ENCODE results near the gene SPDYE17. TPM values are rescaled to one million over a fixed set of nuclear protein-coding genes. Genes with fewer than 3 reads are reported as not detected.
"Not testable (repeated sequence)": the region's sequence is repeated elsewhere in the genome, so short reads cannot be mapped to it uniquely, and the experiment has no call there.

Gene SPDYE17
- total RNA-seq: not detected in 2 replicates

- H3K27me3 Mint-ChIP-seq; H3K36me3 Mint-ChIP-seq (ENCODE audit: low read depth); H3K9me3 Mint-ChIP-seq; intact Hi-C loops (cut with micrococcal nuclease); H3K4me1 Mint-ChIP-seq; H3K4me3 Mint-ChIP-seq; H3K27ac Mint-ChIP-seq; DNase-seq: not testable (repeated sequence)
These were observed at the start of gene SPDYE17 for GRCh38 chr7:77032261-77032660. TSS of gene SPDYE17 (minus strand) at chr7:77032361. CDS start at chr7:77030570, 1,791 bp downstream.

- intact Hi-C loops (cut with micrococcal nuclease); H3K4me3 Mint-ChIP-seq; H3K27me3 Mint-ChIP-seq; H3K36me3 Mint-ChIP-seq (ENCODE audit: low read depth); DNase-seq; H3K9me3 Mint-ChIP-seq; H3K4me1 Mint-ChIP-seq; H3K27ac Mint-ChIP-seq: not testable (repeated sequence)
These were observed 48.1 kb upstream of the SPDYE17 start for GRCh38 chr7:77080236-77080635.

GRCh38 chr7:77079624-77080023 is 47.5 kb upstream of the SPDYE17 start:
- H3K27me3 Mint-ChIP-seq; DNase-seq; H3K4me1 Mint-ChIP-seq; intact Hi-C loops (cut with micrococcal nuclease); H3K4me3 Mint-ChIP-seq; H3K27ac Mint-ChIP-seq; H3K9me3 Mint-ChIP-seq: not testable (repeated sequence)
- peaks cover 10% of the 10 kb centered on the region for H3K36me3 Mint-ChIP-seq (ENCODE audit: low read depth)

- H3K27ac Mint-ChIP-seq; DNase-seq; H3K27me3 Mint-ChIP-seq; H3K9me3 Mint-ChIP-seq; H3K4me3 Mint-ChIP-seq; H3K4me1 Mint-ChIP-seq; intact Hi-C loops (cut with micrococcal nuclease): not testable (repeated sequence)
- peaks cover 15% of the 10 kb centered on the region for H3K36me3 Mint-ChIP-seq (ENCODE audit: low read depth)
These were observed 47.0 kb upstream of the SPDYE17 start for GRCh38 chr7:77079112-77079511.

GRCh38 chr7:77077060-77077459 is 44.9 kb upstream of the SPDYE17 start:
- H3K4me1 Mint-ChIP-seq; intact Hi-C loops (cut with micrococcal nuclease); H3K27me3 Mint-ChIP-seq; H3K4me3 Mint-ChIP-seq; DNase-seq; H3K27ac Mint-ChIP-seq; H3K9me3 Mint-ChIP-seq: not testable (repeated sequence)
- H3K36me3 Mint-ChIP-seq (ENCODE audit: low read depth): peaks cover 19% of the 10 kb centered on the region

GRCh38 chr7:77074786-77075396 is 42.7 kb upstream of the SPDYE17 start:
- intact Hi-C loops (cut with micrococcal nuclease); H3K27me3 Mint-ChIP-seq; H3K4me1 Mint-ChIP-seq; DNase-seq; H3K9me3 Mint-ChIP-seq; H3K27ac Mint-ChIP-seq; H3K4me3 Mint-ChIP-seq: not testable (repeated sequence)
- H3K36me3 Mint-ChIP-seq (ENCODE audit: low read depth): peaks cover 30% of the 10 kb centered on the region

GRCh38 chr7:77071108-77071507 is 38.9 kb upstream of the SPDYE17 start:
- H3K27ac Mint-ChIP-seq; H3K27me3 Mint-ChIP-seq; H3K4me3 Mint-ChIP-seq; DNase-seq; intact Hi-C loops (cut with micrococcal nuclease); H3K9me3 Mint-ChIP-seq: not testable (repeated sequence)
- Mint-ChIP-seq H3K4me1 (peaks cover 17% of the 10 kb centered on the region), H3K36me3 (ENCODE audit: low read depth) (peaks cover 31% of the 10 kb centered on the region)

- DNase-seq; intact Hi-C loops (cut with micrococcal nuclease); H3K9me3 Mint-ChIP-seq; H3K27me3 Mint-ChIP-seq; H3K4me3 Mint-ChIP-seq; H3K27ac Mint-ChIP-seq: not testable (repeated sequence)
- Mint-ChIP-seq H3K4me1 (peaks cover 15% of the 10 kb centered on the region), H3K36me3 (ENCODE audit: low read depth) (peaks cover 13% of the 10 kb centered on the region)
These were observed 33.7 kb upstream of the SPDYE17 start for GRCh38 chr7:77065869-77066268.

GRCh38 chr7:77063732-77064131 is 31.6 kb upstream of the SPDYE17 start:
- H3K9me3 Mint-ChIP-seq; DNase-seq; H3K27ac Mint-ChIP-seq; H3K27me3 Mint-ChIP-seq; H3K36me3 Mint-ChIP-seq (ENCODE audit: low read depth); H3K4me3 Mint-ChIP-seq; intact Hi-C loops (cut with micrococcal nuclease): not testable (repeated sequence)
- peaks cover 11% of the 10 kb centered on the region for H3K4me1 Mint-ChIP-seq

GRCh38 chr7:77062557-77062956 is 30.4 kb upstream of the SPDYE17 start, which contains the start of gene SPDYE18:
TSS of gene SPDYE18 (minus strand) at chr7:77062558. CDS start at chr7:77060512, 2,046 bp downstream.
- H3K4me1 Mint-ChIP-seq; H3K36me3 Mint-ChIP-seq (ENCODE audit: low read depth); H3K27me3 Mint-ChIP-seq; DNase-seq; H3K27ac Mint-ChIP-seq; H3K9me3 Mint-ChIP-seq; H3K4me3 Mint-ChIP-seq; intact Hi-C loops (cut with micrococcal nuclease): not testable (repeated sequence)

- intact Hi-C loops (cut with micrococcal nuclease); H3K4me1 Mint-ChIP-seq; H3K27me3 Mint-ChIP-seq; H3K36me3 Mint-ChIP-seq (ENCODE audit: low read depth); H3K4me3 Mint-ChIP-seq; H3K27ac Mint-ChIP-seq; H3K9me3 Mint-ChIP-seq: not testable (repeated sequence)
- peak; percentile 55 for DNase-seq
These were observed 5.8 kb downstream of the SPDYE17 start for GRCh38 chr7:77026349-77026748.

- not testable (repeated sequence) for H3K27me3 Mint-ChIP-seq; H3K36me3 Mint-ChIP-seq (ENCODE audit: low read depth); H3K4me1 Mint-ChIP-seq
These were observed 22.0 kb downstream of the SPDYE17 start for GRCh38 chr7:77010074-77010680.

GRCh38 chr7:77008000-77008399 is 24.2 kb downstream of the SPDYE17 start:
- H3K27me3 Mint-ChIP-seq; H3K4me1 Mint-ChIP-seq; intact Hi-C loops (cut with micrococcal nuclease); H3K27ac Mint-ChIP-seq; H3K4me3 Mint-ChIP-seq; H3K36me3 Mint-ChIP-seq (ENCODE audit: low read depth); H3K9me3 Mint-ChIP-seq: not testable (repeated sequence)
- DNase-seq: peak; percentile 49

More at GRCh38 chr7:77010074-77010680, 22.0 kb downstream of the SPDYE17 start:
- H3K4me3 Mint-ChIP-seq; intact Hi-C loops (cut with micrococcal nuclease); H3K27ac Mint-ChIP-seq; H3K9me3 Mint-ChIP-seq: not testable (repeated sequence)
- peak; percentile 8 for DNase-seq

GRCh38 chr7:77006127-77007110 is 25.7 kb downstream of the SPDYE17 start:
- intact Hi-C loops (cut with micrococcal nuclease); H3K4me3 Mint-ChIP-seq; H3K9me3 Mint-ChIP-seq; H3K27ac Mint-ChIP-seq; H3K27me3 Mint-ChIP-seq; H3K36me3 Mint-ChIP-seq (ENCODE audit: low read depth); H3K4me1 Mint-ChIP-seq: not testable (repeated sequence)
- peak; percentile 33 for DNase-seq

All from activated CD4-positive, alpha-beta T cell treated with anti-CD3 and anti-CD28 coated beads, Interleukin-2, amount 10 ng/mL, durations not matched to agents 24 days and 14 days (primary cell).